AG09309 (cell line): ENCODE results near the gene TAX1BP3.
A peak's percentile ranks its signal among the peaks of the same experiment; 100 is the strongest.

Experiments
- DNase-seq: peaks from one replicate; pipeline ENCODE4 v3.0.0-alpha.2; 2010; ENCODE audit warnings: low read depth
- H3K4me3 ChIP-seq: 2 replicates; pipeline ENCODE4 v1.5.1; 2011; ENCODE audit warnings: mild to moderate bottlenecking, low read depth, low read length, moderate library complexity; ENCODE audit not compliant: control insufficient read depth
- CTCF ChIP-seq: IDR thresholded peaks from 2 replicates; pipeline ENCODE4 v1.5.1; 2011; ENCODE audit warnings: mild to moderate bottlenecking, low read depth, low read length, inconsistent platforms; ENCODE audit not compliant: insufficient read depth, control insufficient read depth; ENCODE audit errors: missing control alignments

TAX1BP3 gene

GRCh38 chr17:3647769-3648555 lies 20.4 kb downstream of the TAX1BP3 start:
- no peak overlapping the region for H3K4me3 ChIP-seq

DNA sequence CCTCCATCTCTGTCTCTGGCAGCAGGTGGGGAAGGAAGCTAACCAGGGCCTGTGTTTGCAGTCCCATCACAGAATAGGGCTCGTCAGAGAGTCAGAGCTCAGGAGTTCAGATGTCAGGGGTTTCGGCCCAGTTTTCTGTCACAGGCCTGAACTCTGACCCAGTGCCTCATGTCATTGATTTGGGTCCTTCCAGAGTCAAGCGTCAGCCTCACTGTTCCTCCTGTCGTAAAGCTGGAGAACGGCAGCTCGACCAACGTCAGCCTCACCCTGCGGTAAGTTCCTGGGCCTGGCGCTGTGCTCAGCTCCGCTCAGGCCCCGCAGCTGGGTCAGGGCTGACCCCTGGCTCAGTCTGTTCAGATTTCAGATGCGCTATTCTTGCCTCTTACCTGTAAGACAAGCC lies 21.1 kb downstream of the TAX1BP3 start:
- TF ChIP-seq CTCF, result no peak
- no peak overlapping the region for H3K4me3 ChIP-seq
- no peak for DNase-seq

More at GRCh38 chr17:3647769-3648555, 20.4 kb downstream of the TAX1BP3 start:
- peak; percentile 56 for TF ChIP-seq CTCF
- no peak for DNase-seq

DNA sequence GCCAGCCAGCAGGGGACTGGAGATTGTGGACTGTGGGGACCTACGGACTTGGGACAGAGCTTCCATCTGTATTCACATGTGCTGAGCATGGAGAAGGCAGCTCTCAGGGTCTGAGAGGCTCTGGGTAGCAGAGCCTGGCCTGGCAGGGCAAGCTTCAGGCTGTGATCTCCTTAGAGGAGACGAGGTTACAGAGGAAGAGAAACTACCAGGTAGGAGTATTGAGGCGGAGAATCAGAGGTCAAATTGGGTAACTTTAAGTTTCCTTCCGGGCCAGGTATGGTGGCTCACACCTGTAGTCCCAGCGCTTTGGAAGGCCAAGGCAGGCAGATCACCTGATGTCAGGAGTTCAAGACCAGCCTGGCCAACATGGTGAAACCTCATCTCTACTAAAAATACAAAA lies 23.1 kb downstream of the TAX1BP3 start:
- TF ChIP-seq CTCF, result no peak
- H3K4me3 ChIP-seq, result no peak overlapping the region
- no peak for DNase-seq

DNA sequence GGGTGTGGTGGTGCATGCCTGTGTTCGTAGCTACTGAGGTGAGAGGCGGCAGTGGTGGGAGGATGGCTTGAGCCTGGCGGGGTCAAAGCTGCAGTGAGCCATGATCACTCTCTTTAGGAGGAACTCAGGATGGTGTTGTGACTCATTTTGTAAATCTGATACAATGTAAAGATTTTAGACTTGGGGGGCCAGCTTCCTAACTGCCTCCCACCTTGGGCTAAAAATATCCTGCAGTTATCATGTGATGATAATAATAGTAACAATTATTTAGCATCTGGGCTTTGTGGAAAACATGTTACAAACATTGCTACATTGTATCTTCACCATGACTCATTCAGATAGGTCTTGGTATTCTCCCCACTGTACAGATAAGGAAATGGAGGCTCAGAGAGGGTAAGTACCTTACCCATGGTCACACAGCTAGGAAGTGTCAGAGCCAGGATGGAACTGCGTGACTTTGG lies 24.5 kb downstream of the TAX1BP3 start:
- no peak for TF ChIP-seq CTCF
- no peak overlapping the region for H3K4me3 ChIP-seq

DNA sequence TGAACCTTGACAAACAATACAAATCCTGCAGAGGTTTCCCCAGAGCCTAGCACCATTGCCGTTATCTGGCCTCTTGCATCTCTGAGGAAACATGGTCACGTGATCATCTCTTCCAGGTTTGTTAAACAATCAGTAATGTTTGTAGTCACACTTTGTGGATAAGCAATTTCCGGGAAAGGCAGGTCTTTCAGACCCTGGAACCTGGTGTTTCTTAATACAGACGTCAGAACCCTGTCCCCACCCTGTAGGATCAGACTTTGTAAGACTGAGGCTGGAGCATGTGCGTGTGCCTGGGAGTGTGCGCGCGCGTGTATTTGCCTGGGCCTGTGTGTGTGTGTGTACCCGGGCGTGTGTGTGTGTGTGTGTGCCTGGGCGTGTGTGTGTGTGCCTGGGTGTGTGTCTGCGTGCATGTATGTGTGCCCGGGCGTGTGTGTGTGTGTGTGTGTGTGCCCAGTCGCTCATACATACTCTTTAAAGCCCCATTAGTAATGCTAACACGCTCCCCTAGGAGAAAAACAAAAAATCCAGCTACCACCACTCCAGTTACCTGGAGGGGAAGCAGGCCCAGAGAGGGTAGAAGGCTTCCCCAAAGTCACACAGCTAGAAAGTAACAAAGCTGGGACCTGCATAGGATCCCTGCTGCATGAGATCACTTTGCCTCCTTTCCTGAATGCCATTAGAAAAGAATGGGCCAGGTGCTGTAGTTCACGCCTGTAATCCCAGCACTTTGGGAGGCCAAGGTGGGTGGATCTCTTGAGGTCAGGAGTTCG lies 26.5 kb downstream of the TAX1BP3 start:
- TF ChIP-seq CTCF, result no peak
- DNase-seq, result no peak
- H3K4me3 ChIP-seq, result no peak overlapping the region

More for the DNA sequence above, 24.5 kb downstream of the TAX1BP3 start:
- no peak for DNase-seq

GRCh38 chr17:3641014-3641413 lies 27.4 kb downstream of the TAX1BP3 start:
- no peak overlapping the region for H3K4me3 ChIP-seq
- no peak for TF ChIP-seq CTCF
- DNase-seq, result no peak
